Measurements from ENCODE around the gene ZNF35. TPM values are rescaled to one million over a fixed set of nuclear protein-coding genes. Genes with fewer than 3 reads are reported as not detected.

The ZNF35 gene
- total RNA-seq, 1 donor from 2014 or later = 5.5 TPM

Other genes starting within 250 kb of the ZNF35 start
- gene ZNF445, start 171.1 kb upstream of the ZNF35 start, total RNA-seq = 18.7 and 19.3 TPM in 2 replicates
- gene ZKSCAN7, start 93.5 kb upstream of the ZNF35 start, total RNA-seq = 0.73 and 0.80 TPM in 2 replicates
- 0.21 TPM in 1 of 2 replicates, not detected in the other for gene ZNF660, start 63.8 kb upstream of the ZNF35 start, total RNA-seq
- 11.6 and 12.0 TPM in 2 replicates for gene ZNF197, start 23.7 kb upstream of the ZNF35 start, total RNA-seq
- gene ZNF502, start 63.9 kb downstream of the ZNF35 start, total RNA-seq = 0.54 and 0.73 TPM in 2 replicates
- 1.5 and 1.6 TPM in 2 replicates for gene ZNF501, start 80.9 kb downstream of the ZNF35 start, total RNA-seq
- gene KIAA1143, start 112.9 kb downstream of the ZNF35 start, total RNA-seq = 39.2 and 40.4 TPM in 2 replicates
- 23.2 and 25.5 TPM in 2 replicates for gene KIF15, start 113.1 kb downstream of the ZNF35 start, total RNA-seq
- 8.6 and 10.0 TPM in 2 replicates for gene TMEM42, start 213.2 kb downstream of the ZNF35 start, total RNA-seq
- gene TGM4, start 225.9 kb downstream of the ZNF35 start, total RNA-seq = not detected in 2 replicates